HG03103 (cell line): ENCODE results near the gene COQ8A.

ENCODE experiments used
- ATAC-seq: cut with Tn5 transposase; IDR thresholded peaks from one replicate; pipeline ENCODE4 v1.9.1; 2021; ENCODE audit warnings: low read depth; ENCODE audit not compliant: unreplicated experiment

The COQ8A gene

DNA sequence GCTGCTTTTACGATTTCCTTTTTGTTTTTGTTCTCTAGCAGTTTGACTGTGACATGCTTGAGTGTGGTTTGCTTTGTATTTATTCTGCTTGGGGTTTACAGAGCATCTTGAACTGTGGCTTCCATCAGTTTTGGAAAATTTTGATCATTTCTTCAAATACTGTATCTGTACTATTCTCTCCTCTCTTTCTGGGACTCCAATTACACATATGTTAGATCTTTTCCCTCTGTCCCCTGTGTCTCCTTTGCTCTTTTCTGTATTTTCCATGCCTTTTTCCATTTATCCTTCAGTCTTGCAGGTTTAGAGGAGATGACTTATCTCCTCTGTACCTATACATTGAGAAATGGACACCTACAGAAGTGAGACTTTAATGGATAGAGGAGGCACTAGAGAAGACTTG, 31.7 kb downstream of the COQ8A start:
- no peak for ATAC-seq

- ATAC-seq, result no peak
Measured at GRCh38 chr1:226972931-226973330, 32.8 kb downstream of the COQ8A start.

GRCh38 chr1:226973371-226973897, 33.3 kb downstream of the COQ8A start:
- ATAC-seq, result no peak

GRCh38 chr1:226973898-226974543, 33.9 kb downstream of the COQ8A start:
- no peak for ATAC-seq

DNA sequence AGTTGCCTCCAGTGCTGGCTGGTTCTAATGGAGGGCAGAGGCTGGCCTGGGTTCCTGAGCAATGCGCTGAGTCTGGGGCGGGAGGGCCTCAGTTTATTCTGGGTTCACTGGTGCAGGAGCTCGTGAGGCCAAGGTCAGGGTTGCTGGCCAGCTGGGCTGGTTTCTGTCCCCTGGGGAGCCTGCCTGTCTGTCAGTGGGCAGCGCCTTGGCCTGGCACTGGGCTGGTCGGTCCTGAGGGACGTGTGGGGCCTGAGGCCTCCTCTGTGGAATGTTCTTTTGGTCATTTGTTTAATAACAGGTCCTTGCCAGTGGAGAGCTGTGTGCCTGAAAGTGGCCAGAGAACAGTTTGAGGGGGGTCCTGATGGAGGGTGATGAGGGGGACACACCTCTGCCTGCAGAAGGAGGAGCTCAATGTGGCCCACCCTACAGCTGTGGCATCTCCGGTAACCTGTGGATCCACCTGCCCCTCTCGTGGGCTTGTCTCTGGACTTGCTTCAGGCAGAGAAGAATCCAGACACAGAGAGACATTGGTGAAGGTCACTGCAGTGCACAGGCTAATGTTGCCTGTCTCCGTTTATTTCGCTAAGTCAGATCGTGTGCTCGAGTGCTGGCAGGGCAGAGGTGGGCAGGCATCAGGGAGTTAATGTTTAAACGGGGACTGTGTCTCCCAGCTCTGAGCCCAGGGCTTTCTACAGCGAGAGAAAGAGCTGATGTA, 34.6 kb downstream of the COQ8A start:
- no peak for ATAC-seq

- no peak for ATAC-seq
Measured at GRCh38 chr1:226975259-226976250, 35.5 kb downstream of the COQ8A start.

DNA sequence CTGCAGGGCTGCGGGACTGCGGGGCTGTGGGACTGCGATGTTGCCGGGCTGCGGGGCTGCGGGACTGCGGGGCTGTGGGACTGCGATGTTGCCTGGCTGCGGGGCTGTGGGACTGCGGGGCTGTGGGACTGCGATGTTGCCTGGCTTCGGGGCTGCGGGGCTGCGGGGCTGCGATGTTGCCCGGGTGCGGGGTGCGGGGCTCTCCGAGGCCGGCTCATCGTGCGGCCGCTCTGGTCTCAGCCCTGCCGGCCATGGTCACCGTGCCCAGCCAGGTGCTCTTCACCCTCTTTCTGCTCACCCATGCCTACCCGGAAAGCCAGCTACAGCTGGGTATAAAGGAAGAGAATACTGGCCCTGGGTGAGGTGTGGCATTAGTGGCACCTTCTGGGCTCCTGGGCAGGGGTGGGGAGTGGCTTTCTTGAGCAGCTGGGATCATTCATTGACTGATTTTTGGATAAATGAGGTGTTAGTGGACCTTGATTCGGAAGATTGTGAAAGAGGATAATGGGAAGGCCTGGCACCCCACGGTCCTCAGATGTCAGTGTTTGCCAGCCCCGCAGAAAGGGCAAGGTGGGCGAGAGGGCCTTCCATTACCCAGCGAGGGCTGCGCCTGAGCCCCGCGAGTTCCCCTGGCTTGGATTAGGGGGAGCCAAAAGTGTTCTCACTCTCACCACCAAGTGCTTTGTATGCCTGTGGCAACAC, 36.3 kb downstream of the COQ8A start:
- no peak for ATAC-seq

DNA sequence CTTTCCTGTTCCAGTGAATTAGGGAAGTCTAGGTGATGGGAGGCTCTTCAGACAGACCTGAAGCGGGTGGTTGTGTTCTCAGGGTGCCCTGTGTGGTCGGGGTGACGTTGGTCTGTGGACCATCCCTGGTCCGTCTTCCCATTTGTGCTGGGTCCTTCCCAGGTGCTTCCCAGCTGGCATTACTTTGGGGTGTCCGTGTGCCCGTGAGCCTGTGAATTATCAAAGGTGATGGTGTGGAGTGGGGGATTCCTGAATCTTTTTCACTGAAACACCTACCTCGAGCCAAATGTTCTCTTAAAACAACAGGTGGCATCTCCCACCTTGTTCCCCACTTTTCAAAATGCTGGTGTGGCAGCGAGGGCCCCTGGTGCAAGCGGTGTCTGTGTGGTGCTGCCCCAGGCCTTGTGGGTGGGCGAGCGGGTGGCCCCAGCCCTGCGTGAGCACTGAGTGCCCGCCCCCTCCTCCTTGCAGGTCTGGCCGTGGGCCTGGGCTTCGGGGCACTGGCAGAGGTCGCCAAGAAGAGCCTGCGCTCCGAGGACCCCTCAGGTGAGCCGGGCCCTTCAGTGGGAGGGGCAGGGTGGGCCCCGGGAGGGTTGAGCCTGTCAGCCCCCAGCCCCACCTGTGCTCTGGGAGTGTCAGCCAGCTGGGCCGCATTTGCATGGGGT, 37.0 kb downstream of the COQ8A start:
- ATAC-seq, result no peak

GRCh38 chr1:226977643-226978431, 37.7 kb downstream of the COQ8A start:
- ATAC-seq, result no peak

- no peak for ATAC-seq
Measured at GRCh38 chr1:226978432-226979114, 38.5 kb downstream of the COQ8A start.

GRCh38 chr1:226979115-226979516, 39.0 kb downstream of the COQ8A start:
- ATAC-seq, result no peak

DNA sequence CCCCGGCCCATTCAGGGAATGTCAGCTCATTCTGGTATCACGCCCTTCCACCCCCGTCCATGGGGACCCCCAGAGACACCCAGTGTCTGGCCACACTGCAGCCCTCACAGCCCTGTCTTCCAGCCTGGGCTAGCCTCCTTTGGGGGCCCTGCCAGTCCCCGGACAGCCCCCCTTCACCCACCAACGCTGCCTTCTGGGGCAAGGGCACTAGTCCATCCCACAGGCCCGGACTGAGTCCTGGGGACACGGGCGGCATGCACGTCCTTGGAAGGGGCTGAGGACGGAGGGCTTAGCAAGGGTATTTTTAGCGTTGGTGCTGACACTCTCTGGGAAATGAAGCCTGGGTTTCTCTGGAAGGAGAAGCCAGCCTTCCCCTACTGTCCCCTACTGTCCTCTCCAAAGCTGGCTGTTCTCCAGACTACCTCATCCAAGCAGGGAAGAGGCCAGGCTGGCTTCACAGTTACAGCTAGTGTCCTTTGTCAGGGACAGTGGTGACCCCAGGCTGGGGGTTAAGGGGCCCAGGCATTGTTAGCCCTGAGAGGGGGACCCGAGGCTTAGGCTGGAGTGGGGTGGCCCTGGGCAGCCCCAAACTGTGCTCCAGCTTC, 39.5 kb downstream of the COQ8A start:
- no peak for ATAC-seq

- ATAC-seq, result no peak
Measured at GRCh38 chr1:226980122-226980560, 40.0 kb downstream of the COQ8A start.

DNA sequence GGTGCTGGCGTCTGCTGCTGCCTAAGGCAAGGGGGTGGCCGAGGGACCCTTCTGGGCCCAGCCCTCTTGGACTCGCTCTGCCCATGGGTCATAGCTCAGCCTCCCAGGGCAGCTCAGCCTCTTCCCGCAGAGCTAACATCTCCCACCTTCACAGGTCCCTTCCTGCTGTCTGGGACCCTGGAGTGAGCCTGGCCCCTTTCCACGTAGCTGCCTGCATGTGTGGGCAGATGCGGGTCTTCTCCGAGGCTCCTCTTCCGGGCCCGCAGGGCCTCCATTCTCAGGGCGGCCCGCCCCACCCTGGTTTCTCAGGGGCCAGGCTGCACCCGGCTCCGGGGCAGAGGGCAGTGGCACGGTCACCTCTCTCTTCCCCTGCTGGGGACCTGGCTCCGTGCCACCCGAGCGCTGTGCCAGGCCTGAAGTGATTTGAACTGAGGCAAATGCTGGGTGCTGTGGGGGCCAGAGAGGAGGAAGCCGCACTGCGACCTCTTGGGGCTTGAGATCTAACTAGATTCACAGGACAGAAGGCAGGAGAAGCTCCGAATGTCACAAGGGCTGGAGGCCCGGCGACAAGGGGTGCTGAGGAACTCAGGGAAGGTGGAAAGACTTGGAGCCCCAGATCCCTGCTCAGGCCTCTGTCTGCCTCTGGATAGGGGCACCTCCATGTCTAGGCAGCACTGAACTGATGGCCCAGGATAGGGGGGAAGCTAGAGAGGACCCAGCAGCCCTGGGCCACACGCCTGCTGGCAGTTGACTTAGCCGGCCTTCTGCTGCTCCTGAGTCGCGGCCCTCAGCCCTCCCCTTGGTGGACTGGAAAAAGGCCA, 40.7 kb downstream of the COQ8A start:
- ATAC-seq, result no peak

DNA sequence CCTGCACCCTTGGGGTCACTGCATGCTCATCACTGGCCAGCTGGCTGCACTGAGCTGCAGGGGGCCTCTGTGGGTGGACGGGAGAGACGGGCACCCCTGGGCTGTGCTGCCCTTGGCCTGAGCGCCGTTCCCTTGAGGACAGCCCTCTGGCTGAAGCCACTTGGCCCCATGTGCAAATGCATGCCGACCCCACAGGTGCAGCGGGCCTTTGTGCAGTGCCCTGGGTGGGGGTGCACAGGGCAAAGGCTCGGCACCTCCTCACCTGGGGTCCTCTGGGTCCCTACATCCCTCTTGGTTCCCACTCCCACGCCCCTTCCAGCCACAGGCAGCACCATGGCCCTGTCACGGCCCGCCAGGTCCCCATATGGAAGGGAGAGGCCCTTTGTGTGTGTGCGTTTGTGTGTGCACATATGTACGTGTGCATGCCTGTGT, 41.3 kb downstream of the COQ8A start:
- ATAC-seq, result no peak

GRCh38 chr1:226981838-226982237, 41.7 kb downstream of the COQ8A start:
- no peak for ATAC-seq
